GM23338 (cell line): Measurements from ENCODE around the gene PROCR. TPM values are rescaled to one million over a fixed set of nuclear protein-coding genes. Genes with fewer than 3 reads are reported as not detected.

ENCODE experiments used
- ATAC-seq: fragments of 200-7000 bp; cut with Tn5 transposase; 3 replicates; pipeline ENCODE4 v1.9.1; 2020
- DNase-seq: peaks from one replicate; pipeline ENCODE4 v3.0.0-alpha.2; 2015; ENCODE audit warnings: low spot score
- H2AFZ ChIP-seq: fragments of 200-600 bp; sonication (generic); 2 replicates; pipeline ENCODE4 v1.8.0; 2016; ENCODE audit warnings: antibody characterized with exemption, mild to moderate bottlenecking, moderate library complexity
- H3F3A ChIP-seq: fragments of 200-600 bp; sonication (generic); replicated peaks from 2 replicates; pipeline ENCODE4 v1.8.0; 2017; ENCODE audit warnings: antibody characterized with exemption, mixed run types, low read depth
- H3K27ac ChIP-seq: fragments of 200-600 bp; sonication (generic); 2 replicates; pipeline ENCODE4 v1.6.1; 2016; ENCODE audit warnings: low read depth
- H3K27me3 ChIP-seq: fragments of 200-600 bp; sonication (generic); 2 replicates; pipeline ENCODE4 v1.8.0; 2016; ENCODE audit warnings: mild to moderate bottlenecking, mixed run types, moderate library complexity; ENCODE audit not compliant: insufficient read depth
- H3K36me3 ChIP-seq: fragments of 200-600 bp; sonication (generic); 2 replicates; pipeline ENCODE4 v1.8.0; 2016; ENCODE audit warnings: mild to moderate bottlenecking; ENCODE audit not compliant: insufficient read depth
- H3K4me1 ChIP-seq: fragments of 200-600 bp; sonication (generic); 2 replicates; pipeline ENCODE4 v1.8.0; 2016; ENCODE audit warnings: mild to moderate bottlenecking, moderate library complexity; ENCODE audit not compliant: insufficient read depth
- H3K4me2 ChIP-seq: fragments of 200-600 bp; sonication (generic); 2 replicates; pipeline ENCODE4 v1.7.1; 2017; ENCODE audit warnings: mixed run types
- H3K4me3 ChIP-seq: fragments of 200-600 bp; sonication (generic); 2 replicates; pipeline ENCODE4 v1.6.1; 2016; ENCODE audit warnings: mixed run types
- H3K79me2 ChIP-seq: fragments of 200-600 bp; sonication (generic); replicated peaks from 2 replicates; pipeline ENCODE4 v1.8.0; 2017; ENCODE audit warnings: mild to moderate bottlenecking; ENCODE audit not compliant: insufficient read depth
- H3K9me2 ChIP-seq: fragments of 200-600 bp; sonication (generic); 2 replicates; pipeline ENCODE4 v1.8.0; 2017; ENCODE audit not compliant: insufficient read depth
- H4K20me1 ChIP-seq: fragments of 200-600 bp; sonication (generic); replicated peaks from 2 replicates; pipeline ENCODE4 v1.8.0; 2017; ENCODE audit warnings: mild to moderate bottlenecking; ENCODE audit not compliant: insufficient read depth
- H3K27ac Mint-ChIP-seq: 2 replicates; pipeline ENCODE4 v1.8.0; 2020; ENCODE audit warnings: inconsistent platforms, mild to moderate bottlenecking, moderate library complexity, mixed read lengths
- H3K27me3 Mint-ChIP-seq: 3 replicates; pipeline ENCODE4 v1.8.0; 2022; ENCODE audit warnings: low read depth, mild to moderate bottlenecking, moderate library complexity, mixed read lengths, inconsistent platforms; ENCODE audit not compliant: insufficient read depth, poor library complexity
- H3K36me3 Mint-ChIP-seq: 3 replicates; pipeline ENCODE4 v1.8.0; 2021; ENCODE audit warnings: low read depth, mild to moderate bottlenecking, inconsistent platforms, moderate library complexity, mixed read lengths
- H3K4me1 Mint-ChIP-seq: 3 replicates; pipeline ENCODE4 v1.8.0; 2020; ENCODE audit warnings: mild to moderate bottlenecking, inconsistent platforms, mixed read lengths
- H3K4me3 Mint-ChIP-seq: 3 replicates; pipeline ENCODE4 v1.8.0; 2021; ENCODE audit warnings: moderate library complexity, mild to moderate bottlenecking, inconsistent platforms, mixed read lengths
- H3K9me3 Mint-ChIP-seq: 3 replicates; pipeline ENCODE4 v1.8.0; 2020; ENCODE audit warnings: moderate library complexity, mild to moderate bottlenecking, inconsistent platforms, mixed read lengths
- CREB1 ChIP-seq: fragments of 250-450 bp; sonication (Bioruptor Pico); IDR thresholded peaks from 2 replicates; pipeline ENCODE4 v1.5.0; 2020; ENCODE audit warnings: low read depth, mild to moderate bottlenecking, moderate library complexity
- CTCF ChIP-seq, 2 experiments: fragments of 200-600 bp in 1 of 2; sonication (generic) in 1 of 2; conservative IDR thresholded peaks; 2 replicates each; pipeline versions ENCODE4 v1.5.1 to v1.6.1; 2016 to 2017; ENCODE audit warnings: antibody characterized with exemption in 2 of 2, low read depth in 2 of 2, mild to moderate bottlenecking in 2 of 2, moderate library complexity in 1 of 2
- ETS1 ChIP-seq: IDR thresholded peaks from 2 replicates; pipeline ENCODE4 v1.6.1; 2016; ENCODE audit warnings: antibody characterized with exemption
- EZH2 ChIP-seq: fragments of 200-600 bp; sonication (generic); IDR thresholded peaks from one replicate; pipeline ENCODE4 v1.8.0; 2017; ENCODE audit warnings: antibody characterized with exemption, mild to moderate bottlenecking, low read depth; ENCODE audit not compliant: unreplicated experiment
- EZH2phosphoT487 ChIP-seq: fragments of 200-600 bp; sonication (generic); IDR thresholded peaks from one replicate; pipeline ENCODE4 v1.8.1; 2018; ENCODE audit warnings: antibody characterized with exemption; ENCODE audit not compliant: unreplicated experiment
- JUNB ChIP-seq: IDR thresholded peaks from one replicate; pipeline ENCODE4 v1.6.1; 2016; ENCODE audit warnings: antibody characterized with exemption; ENCODE audit not compliant: unreplicated experiment
- NANOG ChIP-seq: IDR thresholded peaks from 2 replicates; pipeline ENCODE4 v1.6.1; 2016; ENCODE audit warnings: antibody characterized with exemption, borderline replicate concordance
- POLR2AphosphoS5 ChIP-seq: IDR thresholded peaks from 2 replicates; pipeline ENCODE4 v1.6.1; 2016; ENCODE audit warnings: antibody characterized with exemption, low read depth
- STAT1 ChIP-seq: IDR thresholded peaks from one replicate; pipeline ENCODE4 v1.6.1; 2016; ENCODE audit warnings: antibody characterized with exemption; ENCODE audit not compliant: unreplicated experiment
- ZNF114 ChIP-seq: fragments of 250-450 bp; sonication (Bioruptor Pico); IDR thresholded peaks from 2 replicates; pipeline ENCODE4 v1.5.0; 2020; ENCODE audit warnings: mild to moderate bottlenecking, moderate library complexity
- ZNF331 ChIP-seq: fragments of 250-450 bp; sonication (Bioruptor Pico); IDR thresholded peaks from 2 replicates; pipeline ENCODE4 v1.5.0; 2020; ENCODE audit warnings: low read depth, mild to moderate bottlenecking, moderate library complexity
- ZNF462 ChIP-seq: fragments of 250-450 bp; sonication (Bioruptor Pico); IDR thresholded peaks from 2 replicates; pipeline ENCODE4 v1.5.0; 2020; ENCODE audit warnings: mild to moderate bottlenecking, moderate library complexity
- polyA plus RNA-seq: library from polyadenylated mRNA; unstranded; fragments of >200 nt; fragmentation: Nextera tagmentation; extraction: Ambion mirVana; gene quantifications from 2 replicates; pipeline ENCODE4 v1.2.1, GENCODE V29; 2016
- total RNA-seq: library from RNA; depleted of rRNA; stranded (reverse); fragments of >200 nt; shearing (Covaris generic); gene quantifications from 2 replicates; pipeline ENCODE4 v1.2.3, GENCODE V29; 2014
- TF ChIP-seq, protein P1 (sequence below): IDR thresholded peaks from one replicate; pipeline ENCODE4 v1.6.1; 2018; ENCODE audit warnings: antibody characterized with exemption; ENCODE audit not compliant: unreplicated experiment

The PROCR gene
- total and polyA plus RNA-seq, 2 experiments from 2014 or later: 32.9 to 36.1 TPM

DNA sequence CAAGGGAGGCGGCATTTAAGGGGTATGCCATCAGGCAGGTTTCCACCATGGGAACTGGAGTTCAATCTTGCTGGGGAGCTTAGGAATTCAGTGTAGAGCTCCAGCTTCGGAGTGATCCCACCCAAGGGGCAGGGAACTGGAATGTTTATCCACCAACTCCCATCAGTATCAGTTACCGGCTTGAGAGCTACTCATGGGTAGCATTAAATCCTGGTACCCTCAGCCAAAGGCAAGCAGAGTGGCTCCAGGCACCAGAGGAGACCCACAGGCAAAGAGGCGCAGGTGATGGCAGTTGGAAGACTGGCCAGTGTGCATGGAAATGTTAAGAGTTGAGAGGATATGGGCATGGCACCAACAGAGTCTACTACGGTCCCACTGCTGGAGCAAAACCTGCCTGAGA is 38.8 kb upstream of the PROCR start:
- Mint-ChIP-seq H3K27ac (no peak overlapping the region), H3K36me3 (peaks cover 17% of the 10 kb centered on the region)

More for the DNA sequence above, 38.8 kb upstream of the PROCR start:
- H3K9me3 Mint-ChIP-seq: no peaks in the 10 kb centered on the region
- Histone ChIP-seq H3K9me2 (no peaks in the 10 kb centered on the region), H2AFZ (no peak overlapping the region), H3K27me3 (no peaks in the 10 kb centered on the region), H3F3A (no peaks in the 10 kb centered on the region), H3K79me2 (no peaks in the 10 kb centered on the region), H3K4me3 (no peak overlapping the region), H3K36me3 (0 out of 2 replicates have a peak, but pooled peaks cover 6% of the 10 kb centered on the region), H4K20me1 (no peaks in the 10 kb centered on the region), H3K27ac (no peak overlapping the region), H3K4me1 (no peaks in the 10 kb centered on the region), H3K4me2 (no peak overlapping the region)
- H3K4me1 Mint-ChIP-seq: no peaks in the 10 kb centered on the region
- no peak overlapping the region for H3K4me3 Mint-ChIP-seq
- DNase-seq (no peak), ATAC-seq (no peak)
- TF ChIP-seq EZH2 (no peak), STAT1 (no peak), NANOG (no peak), JUNB (no peak), ZNF331 (CRISPR knock-in tag) (no peak), ZNF462 (no peak), POLR2AphosphoS5 (no peak), ZNF114 (CRISPR knock-in tag) (no peak), ETS1 (no peak), CREB1 (CRISPR knock-in tag) (no peak), CTCF (conservative IDR thresholded peaks at IDR 0.05; ENCODE audit: low read depth in 2 of 2) (no peak), EZH2phosphoT487 (no peak)
- TF ChIP-seq, protein P1, sequence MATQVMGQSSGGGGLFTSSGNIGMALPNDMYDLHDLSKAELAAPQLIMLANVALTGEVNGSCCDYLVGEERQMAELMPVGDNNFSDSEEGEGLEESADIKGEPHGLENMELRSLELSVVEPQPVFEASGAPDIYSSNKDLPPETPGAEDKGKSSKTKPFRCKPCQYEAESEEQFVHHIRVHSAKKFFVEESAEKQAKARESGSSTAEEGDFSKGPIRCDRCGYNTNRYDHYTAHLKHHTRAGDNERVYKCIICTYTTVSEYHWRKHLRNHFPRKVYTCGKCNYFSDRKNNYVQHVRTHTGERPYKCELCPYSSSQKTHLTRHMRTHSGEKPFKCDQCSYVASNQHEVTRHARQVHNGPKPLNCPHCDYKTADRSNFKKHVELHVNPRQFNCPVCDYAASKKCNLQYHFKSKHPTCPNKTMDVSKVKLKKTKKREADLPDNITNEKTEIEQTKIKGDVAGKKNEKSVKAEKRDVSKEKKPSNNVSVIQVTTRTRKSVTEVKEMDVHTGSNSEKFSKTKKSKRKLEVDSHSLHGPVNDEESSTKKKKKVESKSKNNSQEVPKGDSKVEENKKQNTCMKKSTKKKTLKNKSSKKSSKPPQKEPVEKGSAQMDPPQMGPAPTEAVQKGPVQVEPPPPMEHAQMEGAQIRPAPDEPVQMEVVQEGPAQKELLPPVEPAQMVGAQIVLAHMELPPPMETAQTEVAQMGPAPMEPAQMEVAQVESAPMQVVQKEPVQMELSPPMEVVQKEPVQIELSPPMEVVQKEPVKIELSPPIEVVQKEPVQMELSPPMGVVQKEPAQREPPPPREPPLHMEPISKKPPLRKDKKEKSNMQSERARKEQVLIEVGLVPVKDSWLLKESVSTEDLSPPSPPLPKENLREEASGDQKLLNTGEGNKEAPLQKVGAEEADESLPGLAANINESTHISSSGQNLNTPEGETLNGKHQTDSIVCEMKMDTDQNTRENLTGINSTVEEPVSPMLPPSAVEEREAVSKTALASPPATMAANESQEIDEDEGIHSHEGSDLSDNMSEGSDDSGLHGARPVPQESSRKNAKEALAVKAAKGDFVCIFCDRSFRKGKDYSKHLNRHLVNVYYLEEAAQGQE: no peak
- H3K27me3 Mint-ChIP-seq: peaks cover 2% of the 10 kb centered on the region
